GM19351 (cell line): ENCODE data around the gene TRIM31.

Source experiments
- ATAC-seq: cut with Tn5 transposase; IDR thresholded peaks from one replicate; pipeline ENCODE4 v1.9.1; 2021; ENCODE audit warnings: mild to moderate bottlenecking, moderate library complexity; ENCODE audit not compliant: unreplicated experiment

TRIM31 gene

GRCh38 chr6:30055513-30055912 lies 57.4 kb downstream of the TRIM31 start:
- ATAC-seq = no peak

GRCh38 chr6:30053682-30054081 lies 59.2 kb downstream of the TRIM31 start:
- ATAC-seq = no peak
